GM21528 (cell line): ENCODE measurements around the gene CLIC3.

Experiments used
- ATAC-seq: cut with Tn5 transposase; IDR thresholded peaks from one replicate; pipeline ENCODE4 v1.9.1; 2021; ENCODE audit warnings: mild to moderate bottlenecking, moderate library complexity; ENCODE audit not compliant: unreplicated experiment, low FRiP score

The CLIC3 gene

GRCh38 chr9:136983656-136984314 is 12.6 kb downstream of the CLIC3 start:
- ATAC-seq: no peak

- no peak for ATAC-seq
Observed at GRCh38 chr9:136983167-136983566, 13.2 kb downstream of the CLIC3 start.

GRCh38 chr9:136982232-136983051 is 13.9 kb downstream of the CLIC3 start, which contains the start of gene LCNL1:
TSS of gene LCNL1 (plus strand) at chr9:136982993. CDS start at chr9:136983587, 594 bp downstream.
- ATAC-seq: no peak

GRCh38 chr9:136981588-136982231 is 14.7 kb downstream of the CLIC3 start:
- no peak for ATAC-seq

- ATAC-seq: no peak
Observed at GRCh38 chr9:136980669-136981478, 15.5 kb downstream of the CLIC3 start.

GRCh38 chr9:136979769-136980587 is 16.4 kb downstream of the CLIC3 start:
- no peak for ATAC-seq

- ATAC-seq: no peak
Observed at GRCh38 chr9:136978865-136979544, 17.4 kb downstream of the CLIC3 start.

- no peak for ATAC-seq
Observed at GRCh38 chr9:136978073-136978864, 18.1 kb downstream of the CLIC3 start.

- no peak for ATAC-seq
Observed at GRCh38 chr9:136977649-136978072, 18.7 kb downstream of the CLIC3 start.

GRCh38 chr9:136977223-136977622 is 19.1 kb downstream of the CLIC3 start, which contains the start of gene PTGDS:
TSS of gene PTGDS (plus strand) at chr9:136977504. CDS start at chr9:136977579, 75 bp downstream.
- ATAC-seq: no peak

GRCh38 chr9:136975644-136976043 is 20.7 kb downstream of the CLIC3 start:
- ATAC-seq: no peak

- ATAC-seq: no peak
Observed at GRCh38 chr9:136974817-136975535, 21.4 kb downstream of the CLIC3 start.

- ATAC-seq: no peak
Observed at GRCh38 chr9:136973618-136974617, 22.4 kb downstream of the CLIC3 start.

GRCh38 chr9:136972743-136973142 is 23.6 kb downstream of the CLIC3 start:
- no peak for ATAC-seq

- ATAC-seq: no peak
Observed at GRCh38 chr9:136972335-136972734, 24.0 kb downstream of the CLIC3 start.

GRCh38 chr9:136971746-136972145 is 24.6 kb downstream of the CLIC3 start:
- no peak for ATAC-seq
